HG03354 (cell line): ENCODE measurements around the gene AGTPBP1.
A peak's percentile ranks its signal among the peaks of the same experiment; 100 is the strongest.
"Not testable (repeated sequence)": the region's sequence is repeated elsewhere in the genome, so short reads cannot be mapped to it uniquely, and the experiment has no call there.

Experiments used
- ATAC-seq: cut with Tn5 transposase; IDR thresholded peaks from one replicate; pipeline ENCODE4 v1.9.1; 2021; ENCODE audit warnings: mild to moderate bottlenecking; ENCODE audit not compliant: unreplicated experiment, poor library complexity, severe bottlenecking

The AGTPBP1 gene, protein sequence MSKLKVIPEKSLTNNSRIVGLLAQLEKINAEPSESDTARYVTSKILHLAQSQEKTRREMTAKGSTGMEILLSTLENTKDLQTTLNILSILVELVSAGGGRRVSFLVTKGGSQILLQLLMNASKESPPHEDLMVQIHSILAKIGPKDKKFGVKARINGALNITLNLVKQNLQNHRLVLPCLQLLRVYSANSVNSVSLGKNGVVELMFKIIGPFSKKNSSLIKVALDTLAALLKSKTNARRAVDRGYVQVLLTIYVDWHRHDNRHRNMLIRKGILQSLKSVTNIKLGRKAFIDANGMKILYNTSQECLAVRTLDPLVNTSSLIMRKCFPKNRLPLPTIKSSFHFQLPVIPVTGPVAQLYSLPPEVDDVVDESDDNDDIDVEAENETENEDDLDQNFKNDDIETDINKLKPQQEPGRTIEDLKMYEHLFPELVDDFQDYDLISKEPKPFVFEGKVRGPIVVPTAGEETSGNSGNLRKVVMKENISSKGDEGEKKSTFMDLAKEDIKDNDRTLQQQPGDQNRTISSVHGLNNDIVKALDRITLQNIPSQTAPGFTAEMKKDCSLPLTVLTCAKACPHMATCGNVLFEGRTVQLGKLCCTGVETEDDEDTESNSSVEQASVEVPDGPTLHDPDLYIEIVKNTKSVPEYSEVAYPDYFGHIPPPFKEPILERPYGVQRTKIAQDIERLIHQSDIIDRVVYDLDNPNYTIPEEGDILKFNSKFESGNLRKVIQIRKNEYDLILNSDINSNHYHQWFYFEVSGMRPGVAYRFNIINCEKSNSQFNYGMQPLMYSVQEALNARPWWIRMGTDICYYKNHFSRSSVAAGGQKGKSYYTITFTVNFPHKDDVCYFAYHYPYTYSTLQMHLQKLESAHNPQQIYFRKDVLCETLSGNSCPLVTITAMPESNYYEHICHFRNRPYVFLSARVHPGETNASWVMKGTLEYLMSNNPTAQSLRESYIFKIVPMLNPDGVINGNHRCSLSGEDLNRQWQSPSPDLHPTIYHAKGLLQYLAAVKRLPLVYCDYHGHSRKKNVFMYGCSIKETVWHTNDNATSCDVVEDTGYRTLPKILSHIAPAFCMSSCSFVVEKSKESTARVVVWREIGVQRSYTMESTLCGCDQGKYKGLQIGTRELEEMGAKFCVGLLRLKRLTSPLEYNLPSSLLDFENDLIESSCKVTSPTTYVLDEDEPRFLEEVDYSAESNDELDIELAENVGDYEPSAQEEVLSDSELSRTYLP

DNA sequence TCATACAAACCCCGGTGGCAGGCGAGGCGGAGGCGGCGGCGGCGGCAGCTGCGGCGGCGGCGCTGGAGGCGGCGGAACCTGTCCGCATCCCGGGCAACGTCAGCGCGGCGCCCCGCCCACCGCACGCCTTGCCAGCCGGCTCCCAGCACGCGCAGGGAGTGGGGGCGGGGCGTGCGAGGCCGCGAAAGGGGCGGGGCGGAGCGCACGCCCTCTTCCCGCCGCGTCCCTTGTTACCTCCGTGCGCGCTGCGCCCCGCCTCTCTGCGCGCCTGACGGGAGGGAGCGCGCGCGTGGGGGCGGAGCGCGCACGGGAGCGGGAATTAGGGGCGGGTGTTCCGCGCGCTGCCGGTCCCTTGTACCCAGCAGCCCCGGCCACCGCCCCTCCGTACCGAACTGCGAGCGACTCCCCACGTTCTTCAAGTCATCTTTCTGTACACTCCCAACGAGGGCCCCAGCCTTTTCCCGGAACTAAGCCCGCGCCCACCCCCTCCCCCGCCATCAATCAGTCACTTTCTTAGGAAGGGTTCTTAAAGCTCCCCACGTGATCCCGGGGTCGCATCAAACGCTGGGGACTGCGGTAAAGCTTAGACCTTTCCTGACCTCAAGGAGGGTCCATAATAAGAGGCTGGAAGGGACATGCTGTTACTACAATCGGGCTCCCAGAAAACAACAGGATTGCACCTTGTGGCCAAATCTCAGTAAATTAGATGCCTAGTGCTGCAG, at the start of gene AGTPBP1:
Gene AGTPBP1 (minus strand): TSS at position 80 of the 722 bp plus-strand sequence. CDS start 29,421 bp downstream, outside the sequence.
- peak; percentile 79 for ATAC-seq

- ATAC-seq: not testable (repeated sequence)
Measured at GRCh38 chr9:85786116-85786515, 44.4 kb upstream of the AGTPBP1 start.

DNA sequence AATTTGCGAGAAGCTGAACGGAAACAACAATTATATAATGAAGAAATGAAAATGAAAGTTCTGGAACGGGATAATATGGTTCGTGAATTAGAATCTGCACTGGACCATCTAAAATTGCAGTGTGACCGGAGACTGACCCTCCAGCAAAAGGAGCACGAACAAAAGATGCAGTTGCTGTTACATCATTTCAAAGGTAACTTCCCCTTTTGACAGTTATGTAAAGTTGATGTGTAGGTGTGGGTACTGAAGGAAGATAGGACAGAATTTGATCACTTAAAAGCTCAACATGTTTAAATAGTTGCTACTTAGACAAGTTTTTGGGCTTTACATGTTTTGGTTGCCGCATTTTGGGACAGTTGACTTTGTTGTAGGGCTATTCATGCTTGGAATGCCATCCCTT, 32.1 kb upstream of the AGTPBP1 start:
- ATAC-seq: not testable (repeated sequence)

- not testable (repeated sequence) for ATAC-seq
Measured at GRCh38 chr9:85761802-85762201, 20.0 kb upstream of the AGTPBP1 start.

- not testable (repeated sequence) for ATAC-seq
Measured at GRCh38 chr9:85757716-85758115, 16.0 kb upstream of the AGTPBP1 start.

DNA sequence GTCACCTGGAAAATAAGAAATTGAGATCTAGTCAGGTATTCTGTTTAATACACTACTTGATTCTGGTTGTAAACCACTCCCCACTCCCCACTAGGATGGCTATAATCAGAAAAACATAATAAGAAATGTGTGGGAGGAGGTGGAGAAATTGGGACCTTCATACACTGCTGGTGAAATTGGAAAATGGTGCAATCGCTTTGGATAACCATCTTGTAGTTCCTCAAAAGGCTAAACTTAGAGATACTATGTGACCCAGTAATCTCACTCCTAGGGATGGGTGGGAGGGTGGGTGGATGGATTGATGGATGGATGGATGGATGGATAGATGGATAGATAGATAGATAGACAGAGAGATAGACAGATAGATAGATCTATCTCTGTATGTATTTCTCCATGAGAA, 14.5 kb upstream of the AGTPBP1 start:
- not testable (repeated sequence) for ATAC-seq

DNA sequence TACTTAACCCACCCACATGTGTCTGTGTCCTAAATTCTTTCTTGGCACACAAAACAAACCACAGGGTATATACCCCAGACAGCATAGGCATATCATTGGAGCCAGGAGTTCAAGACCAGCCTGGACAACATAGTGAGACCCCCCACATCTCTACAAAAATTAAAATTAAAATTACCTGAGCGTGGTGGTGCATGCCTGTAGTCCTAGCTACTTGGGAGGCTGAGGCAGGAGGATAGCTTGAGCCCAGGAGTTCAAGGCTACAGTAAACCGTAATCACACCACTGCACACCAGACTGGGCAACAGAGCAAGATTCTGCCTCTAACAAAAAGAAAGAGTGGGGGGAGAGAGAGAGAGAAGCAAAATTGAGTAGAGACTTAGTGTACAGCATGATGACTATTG, 4.6 kb upstream of the AGTPBP1 start:
- ATAC-seq: no peak

- no peak for ATAC-seq
Measured at GRCh38 chr9:85745203-85745602, 3.4 kb upstream of the AGTPBP1 start.

DNA sequence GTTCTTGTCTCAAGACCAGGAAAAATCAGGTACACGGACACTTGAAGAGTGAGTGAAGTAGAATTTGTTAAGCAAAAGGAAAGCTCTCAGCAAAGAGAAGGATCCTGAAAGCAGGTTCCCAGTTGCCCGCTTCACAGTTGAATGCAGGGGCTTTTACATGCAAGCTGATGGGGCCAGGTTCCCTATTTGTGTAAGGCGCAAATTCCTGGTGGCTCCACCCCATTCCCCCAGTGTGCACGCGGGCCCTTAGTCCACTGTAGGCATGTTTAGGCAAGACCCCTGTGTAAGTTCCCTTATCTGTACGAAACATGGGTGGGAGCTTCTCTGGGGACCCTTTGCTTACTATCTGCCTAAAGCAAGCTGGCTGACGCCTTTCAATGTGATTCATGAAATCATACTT, 2.7 kb upstream of the AGTPBP1 start:
- no peak for ATAC-seq

DNA sequence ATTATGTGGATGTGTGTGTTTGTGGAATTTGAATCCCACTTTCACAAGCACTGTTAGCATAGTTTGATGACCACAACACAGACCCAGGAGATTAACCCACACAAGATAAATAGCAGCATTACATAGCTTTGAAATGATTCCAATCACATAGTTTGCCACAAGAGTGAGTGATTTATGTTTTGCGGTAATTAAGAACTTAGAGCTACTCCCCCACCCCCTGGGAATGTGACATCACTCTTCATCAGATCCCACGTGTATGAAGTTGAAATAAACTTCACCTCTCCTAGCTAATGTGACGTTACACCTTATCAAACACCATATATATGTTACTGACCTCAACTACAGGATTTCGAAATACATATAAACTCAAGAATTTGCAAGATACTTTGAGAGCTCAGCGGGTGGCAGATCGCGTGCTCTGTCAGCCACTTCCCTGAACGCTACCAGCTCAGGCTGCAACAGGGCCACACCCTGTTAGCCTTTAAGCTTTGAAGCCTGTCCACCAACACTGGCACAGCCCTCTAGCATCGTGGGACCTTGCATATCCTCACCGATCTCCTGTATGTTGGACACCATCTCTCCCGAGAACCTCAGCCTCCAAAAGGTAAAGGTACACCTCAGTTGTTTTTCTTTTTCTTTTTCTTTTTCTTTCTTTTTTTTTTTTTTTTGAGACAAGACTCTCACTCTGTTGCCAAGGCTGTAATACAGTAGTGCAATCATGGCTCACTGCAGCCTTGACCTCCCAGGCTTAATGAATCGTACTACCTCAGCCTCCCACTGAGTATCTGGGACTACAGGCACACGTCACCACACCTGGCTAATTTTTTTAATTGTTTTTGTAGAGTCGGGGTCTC, 1.7 kb upstream of the AGTPBP1 start:
- ATAC-seq: no peak

GRCh38 chr9:85742597-85742936, 813 bp upstream of the AGTPBP1 start:
- no peak for ATAC-seq

GRCh38 chr9:85741095-85741874, 469 bp downstream of the AGTPBP1 start:
- ATAC-seq: peak; percentile 56

DNA sequence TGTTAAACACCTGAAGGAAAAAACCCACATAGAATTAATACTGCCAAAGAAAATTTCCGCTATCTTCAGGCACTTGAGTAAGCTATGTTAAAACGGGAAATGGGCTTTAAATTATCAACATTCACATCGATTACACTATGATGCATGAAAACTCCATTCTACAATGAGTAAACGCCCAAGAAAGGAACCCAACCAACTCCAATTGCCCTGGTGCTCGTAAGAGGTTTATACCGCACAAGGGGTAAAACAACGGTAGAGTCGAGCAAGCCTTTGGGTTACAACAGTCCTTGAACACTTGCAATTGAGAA, 1.0 kb downstream of the AGTPBP1 start:
- ATAC-seq: no peak

GRCh38 chr9:85738509-85738908, 3.2 kb downstream of the AGTPBP1 start:
- no peak for ATAC-seq

- ATAC-seq: no peak
Measured at GRCh38 chr9:85737671-85738070, 4.1 kb downstream of the AGTPBP1 start.

GRCh38 chr9:85730916-85731630, 10.7 kb downstream of the AGTPBP1 start:
- no peak for ATAC-seq

DNA sequence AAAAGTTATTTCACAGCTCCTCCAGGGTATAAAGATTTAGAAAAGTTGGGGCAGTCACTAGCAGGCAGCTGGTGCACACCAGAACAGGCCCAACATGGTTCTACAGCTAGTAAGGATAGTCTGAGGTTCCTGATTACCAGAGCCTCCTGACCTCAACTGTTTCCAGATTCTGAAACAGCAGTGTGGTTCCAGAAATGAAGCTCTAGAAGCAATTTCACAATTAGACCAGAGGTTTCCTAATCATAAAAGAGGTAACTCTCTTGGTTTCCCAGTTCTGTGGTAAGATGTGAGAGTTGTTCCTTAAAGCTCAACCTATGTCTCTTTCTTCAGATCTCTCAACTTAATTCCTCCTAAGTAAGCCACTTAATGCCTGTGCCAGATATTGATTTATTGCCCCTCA, 11.9 kb downstream of the AGTPBP1 start:
- ATAC-seq: no peak
